PC-3 (cell line): ENCODE results near the gene LSR.

Experiments used
- CTCF ChIP-seq: fragments of 300-600 bp; sonication (generic); conservative IDR thresholded peaks from 2 replicates; pipeline ENCODE4 v1.5.1; 2017; ENCODE audit warnings: antibody characterized with exemption, low read depth, mild to moderate bottlenecking, low read length
- EZH2 ChIP-seq: fragments of 300-600 bp; sonication (generic); IDR thresholded peaks from one replicate; pipeline ENCODE4 v1.6.1; 2017; ENCODE audit warnings: antibody characterized with exemption, mild to moderate bottlenecking, low read length; ENCODE audit not compliant: unreplicated experiment
- EZH2phosphoT487 ChIP-seq: fragments of 300-600 bp; sonication (generic); IDR thresholded peaks from 2 replicates; pipeline ENCODE4 v1.6.1; 2018; ENCODE audit warnings: mild to moderate bottlenecking, antibody characterized with exemption, low read length, borderline replicate concordance

- TF ChIP-seq CTCF (no peak), EZH2phosphoT487 (no peak), EZH2 (no peak)
These were observed 5.8 kb downstream of the LSR start for GRCh38 chr19:35254341-35255297.
